ACC112 (cell line): Measurements from ENCODE around the gene TAC3.

ENCODE experiments used
- H2AFZ ChIP-seq: fragments of 200-600 bp; sonication (generic); one replicate; pipeline ENCODE4 v1.6.0; 2017; ENCODE audit warnings: antibody characterized with exemption, low read length; ENCODE audit not compliant: unreplicated experiment
- H3K27ac ChIP-seq: fragments of 200-600 bp; sonication (generic); 2 replicates; pipeline ENCODE4 v1.5.1; 2014; ENCODE audit warnings: low read depth, mild to moderate bottlenecking, antibody characterized with exemption, low read length, moderate library complexity
- H3K27me3 ChIP-seq: fragments of 200-600 bp; sonication (generic); 2 replicates; pipeline ENCODE4 v1.6.1; 2014; ENCODE audit warnings: mild to moderate bottlenecking, antibody characterized with exemption, low read length, moderate library complexity, mixed read lengths; ENCODE audit not compliant: insufficient read depth
- H3K36me3 ChIP-seq: fragments of 200-600 bp; sonication (generic); 2 replicates; pipeline ENCODE4 v1.6.1; 2016; ENCODE audit warnings: mild to moderate bottlenecking, antibody characterized with exemption, low read length, moderate library complexity, mixed read lengths; ENCODE audit not compliant: insufficient read depth
- H3K4me1 ChIP-seq: fragments of 200-600 bp; sonication (generic); one replicate; pipeline ENCODE4 v1.6.1; 2016; ENCODE audit warnings: low read length, mixed read lengths; ENCODE audit not compliant: insufficient read depth, unreplicated experiment, control insufficient read depth
- H3K4me3 ChIP-seq: fragments of 200-600 bp; sonication (generic); 2 replicates; pipeline ENCODE4 v1.5.1; 2014; ENCODE audit warnings: mild to moderate bottlenecking, low read depth, low read length
- H3K79me2 ChIP-seq: fragments of 200-600 bp; sonication (generic); one replicate; pipeline ENCODE4 v1.6.0; 2016; ENCODE audit warnings: low read length; ENCODE audit not compliant: control insufficient read depth, unreplicated experiment, insufficient read depth

TAC3 gene

GRCh38 chr12:57048423-57049118 is 32.2 kb upstream of the TAC3 start:
- Histone ChIP-seq H3K4me3 (no peak overlapping the region), H3K79me2 (no peaks in the 10 kb centered on the region), H3K36me3 (no peaks in the 10 kb centered on the region), H3K27me3 (peaks cover 49% of the 10 kb centered on the region), H2AFZ (no peak overlapping the region), H3K4me1 (peaks cover 9% of the 10 kb centered on the region), H3K27ac (no peak overlapping the region)

- H2AFZ ChIP-seq: no peak overlapping the region
- H3K27ac ChIP-seq: no peak overlapping the region
- no peaks in the 10 kb centered on the region for H3K36me3 ChIP-seq
- H3K79me2 ChIP-seq: no peaks in the 10 kb centered on the region
- no peak overlapping the region for H3K4me3 ChIP-seq
- peaks cover 9% of the 10 kb centered on the region for H3K4me1 ChIP-seq
- peaks cover 55% of the 10 kb centered on the region for H3K27me3 ChIP-seq
Observed at GRCh38 chr12:57047981-57048380, 31.7 kb upstream of the TAC3 start.

- H3K4me1 ChIP-seq: peaks cover 9% of the 10 kb centered on the region
- no peaks in the 10 kb centered on the region for H3K79me2 ChIP-seq
- no peaks in the 10 kb centered on the region for H3K36me3 ChIP-seq
- H3K27me3 ChIP-seq: peaks cover 61% of the 10 kb centered on the region
- H3K27ac ChIP-seq: no peak overlapping the region
- no peak overlapping the region for H3K4me3 ChIP-seq
- no peak overlapping the region for H2AFZ ChIP-seq
Observed at GRCh38 chr12:57046947-57047890, 30.9 kb upstream of the TAC3 start.

- Histone ChIP-seq H3K79me2 (no peaks in the 10 kb centered on the region), H3K27me3 (peaks cover 71% of the 10 kb centered on the region), H3K27ac (no peak overlapping the region), H3K36me3 (no peaks in the 10 kb centered on the region), H3K4me1 (peaks cover 9% of the 10 kb centered on the region), H2AFZ (no peak overlapping the region), H3K4me3 (no peak overlapping the region)
Observed at GRCh38 chr12:57046086-57046791, 29.9 kb upstream of the TAC3 start.

- no peak overlapping the region for H3K4me3 ChIP-seq
- H3K27me3 ChIP-seq: peaks cover 83% of the 10 kb centered on the region
Observed at GRCh38 chr12:57044889-57045288, 28.6 kb upstream of the TAC3 start.

GRCh38 chr12:57044468-57044867 is 28.1 kb upstream of the TAC3 start:
- Histone ChIP-seq H3K27ac (no peak overlapping the region), H3K4me3 (no peak overlapping the region), H3K79me2 (no peaks in the 10 kb centered on the region), H2AFZ (no peak overlapping the region), H3K36me3 (no peaks in the 10 kb centered on the region), H3K4me1 (peaks cover 9% of the 10 kb centered on the region), H3K27me3 (peaks cover 87% of the 10 kb centered on the region)

More at GRCh38 chr12:57044889-57045288, 28.6 kb upstream of the TAC3 start:
- Histone ChIP-seq H3K27ac (no peak overlapping the region), H2AFZ (no peak overlapping the region), H3K36me3 (no peaks in the 10 kb centered on the region), H3K4me1 (peaks cover 9% of the 10 kb centered on the region), H3K79me2 (no peaks in the 10 kb centered on the region)

- H3K4me3 ChIP-seq: no peak overlapping the region
- H3K36me3 ChIP-seq: no peaks in the 10 kb centered on the region
- H3K27ac ChIP-seq: no peak overlapping the region
- H2AFZ ChIP-seq: no peak overlapping the region
- peaks cover 3% of the 10 kb centered on the region for H3K4me1 ChIP-seq
- H3K79me2 ChIP-seq: no peaks in the 10 kb centered on the region
- H3K27me3 ChIP-seq: peaks cover 90% of the 10 kb centered on the region
Observed at GRCh38 chr12:57042695-57043094, 26.4 kb upstream of the TAC3 start.

GRCh38 chr12:57040750-57041149 is 24.4 kb upstream of the TAC3 start:
- Histone ChIP-seq H3K27me3 (peaks cover 94% of the 10 kb centered on the region), H3K36me3 (no peaks in the 10 kb centered on the region)

GRCh38 chr12:57040211-57040610 is 23.9 kb upstream of the TAC3 start:
- Histone ChIP-seq H3K4me1 (no peaks in the 10 kb centered on the region), H3K36me3 (no peaks in the 10 kb centered on the region), H3K4me3 (no peak overlapping the region), H3K27ac (no peak overlapping the region), H3K79me2 (no peaks in the 10 kb centered on the region), H3K27me3 (peaks cover 94% of the 10 kb centered on the region), H2AFZ (no peak overlapping the region)

More at GRCh38 chr12:57040750-57041149, 24.4 kb upstream of the TAC3 start:
- Histone ChIP-seq H3K4me3 (no peak overlapping the region), H3K4me1 (no peaks in the 10 kb centered on the region), H2AFZ (no peak overlapping the region), H3K79me2 (no peaks in the 10 kb centered on the region), H3K27ac (no peak overlapping the region)

- H3K27me3 ChIP-seq: peaks cover 87% of the 10 kb centered on the region
- H3K4me1 ChIP-seq: no peaks in the 10 kb centered on the region
- H2AFZ ChIP-seq: no peak overlapping the region
- no peaks in the 10 kb centered on the region for H3K79me2 ChIP-seq
- H3K36me3 ChIP-seq: no peaks in the 10 kb centered on the region
- H3K4me3 ChIP-seq: no peak overlapping the region
- H3K27ac ChIP-seq: no peak overlapping the region
Observed at GRCh38 chr12:57039016-57039798, 22.9 kb upstream of the TAC3 start.
